Stimulated activated naive CD8-positive, alpha-beta T cell treated with anti-CD3 and anti-CD28 coated beads, Interleukin-15, Interleukin-2, amounts not matched to agents 100 U/mL and 50 U/mL, for 24 hours (primary cell): Measurements from ENCODE around the gene CBLN3.
A peak's percentile ranks its signal among the peaks of the same experiment; 100 is the strongest.
"Not testable (repeated sequence)": the region's sequence is repeated elsewhere in the genome, so short reads cannot be mapped to it uniquely, and the experiment has no call there.

Experiments
- ATAC-seq: fragments of 150-1000 bp; cut with Tn5 transposase; one replicate; pipeline ENCODE4 v1.10.0; 2021
- DNase-seq: peaks from one replicate; pipeline ENCODE4 v3.0.0; 2021

CBLN3 gene

GRCh38 chr14:24401810-24402702 lies 27.4 kb downstream of the CBLN3 start:
- DNase-seq (no peak), ATAC-seq (no peak)

GRCh38 chr14:24399999-24400718 lies 29.3 kb downstream of the CBLN3 start:
- no peak for DNase-seq
- ATAC-seq = no peak

- peak; percentile 11 for ATAC-seq
- no peak for DNase-seq
Observed at GRCh38 chr14:24399447-24399822, 30.0 kb downstream of the CBLN3 start.

GRCh38 chr14:24398653-24399446 lies 30.6 kb downstream of the CBLN3 start, which contains the start of gene NYNRIN:
NYNRIN (plus strand) TSS chr14:24399003; CDS start chr14:24399247, 244 bp downstream.
- peak; percentile 35 for DNase-seq
- ATAC-seq = peak; percentile 62

GRCh38 chr14:24398293-24398652 lies 31.2 kb downstream of the CBLN3 start:
- DNase-seq (no peak), ATAC-seq (no peak)

GRCh38 chr14:24397639-24398292 lies 31.7 kb downstream of the CBLN3 start:
- ATAC-seq (no peak), DNase-seq (no peak)

GRCh38 chr14:24395609-24396582 lies 33.6 kb downstream of the CBLN3 start:
- no peak for ATAC-seq
- DNase-seq = no peak

- ATAC-seq (no peak), DNase-seq (no peak)
Observed at GRCh38 chr14:24394275-24394674, 35.2 kb downstream of the CBLN3 start.

GRCh38 chr14:24392325-24393091 lies 37.0 kb downstream of the CBLN3 start:
- DNase-seq = no peak
- no peak for ATAC-seq

GRCh38 chr14:24390701-24391468 lies 38.6 kb downstream of the CBLN3 start:
- ATAC-seq (no peak), DNase-seq (no peak)

- no peak for ATAC-seq
- DNase-seq = no peak
Observed at GRCh38 chr14:24389226-24389848, 40.1 kb downstream of the CBLN3 start.

GRCh38 chr14:24388474-24389179 lies 40.8 kb downstream of the CBLN3 start:
- DNase-seq (no peak), ATAC-seq (no peak)

GRCh38 chr14:24387579-24387978 lies 41.9 kb downstream of the CBLN3 start:
- ATAC-seq, DNase-seq: not testable (repeated sequence)

GRCh38 chr14:24387009-24387345 lies 42.5 kb downstream of the CBLN3 start:
- DNase-seq (no peak), ATAC-seq (no peak)

- ATAC-seq = no peak
- no peak for DNase-seq
Observed at GRCh38 chr14:24385524-24385923, 43.9 kb downstream of the CBLN3 start.

GRCh38 chr14:24384169-24384568 lies 45.3 kb downstream of the CBLN3 start:
- DNase-seq (no peak), ATAC-seq (no peak)

GRCh38 chr14:24382064-24382371 lies 47.5 kb downstream of the CBLN3 start:
- ATAC-seq (no peak), DNase-seq (no peak)

GRCh38 chr14:24381363-24382063 lies 48.0 kb downstream of the CBLN3 start:
- peak; percentile 77 for ATAC-seq
- DNase-seq = peak; percentile 17
